CD4-positive, alpha-beta T cell (primary cell): ENCODE measurements around the gene DNTTIP2. TPM values are rescaled to one million over a fixed set of nuclear protein-coding genes. Genes with fewer than 3 reads are reported as not detected.

Source experiments
- ATAC-seq: fragments of 200-7000 bp; cut with Tn5 transposase; one replicate; pipeline ENCODE4 v1.10.0; 2022; ENCODE audit warnings: mild to moderate bottlenecking; ENCODE audit not compliant: poor library complexity
- CTCF ChIA-PET: fragments of 350-600 bp; sonication (Branson Sonifier 250); formaldehyde crosslinking; loops from one replicate; lab custom pipeline; 2021; ENCODE audit warnings: antibody characterized with exemption, inconsistent platforms; lab: Charles Lee
- POLR2A ChIA-PET: fragments of 350-600 bp; sonication (Branson Sonifier 250); formaldehyde crosslinking; loops from one replicate; lab custom pipeline; 2021; ENCODE audit warnings: antibody characterized with exemption, inconsistent platforms; lab: Charles Lee
- DNase-seq, 14 experiments: peaks; one replicate each; pipeline ENCODE4 v3.0.0-alpha.2; 2013 to 2020; ENCODE audit warnings: mixed read lengths in 2 of 14
- H3K27ac ChIP-seq, 2 donors: one replicate each; pipeline versions ENCODE4 v1.5.1 to v1.7.0; 2013; ENCODE audit warnings: low read length in 2 of 2, low read depth in 1 of 2, mild to moderate bottlenecking in 1 of 2
- H3K27me3 ChIP-seq, 2 experiments: 1 replicate in 1 of 2; 2 replicates in 1 of 2; pipeline versions ENCODE4 v1.6.1 to v1.7.0; 2013; ENCODE audit warnings: low read length in 2 of 2, control low read depth in 1 of 2, mild to moderate bottlenecking in 1 of 2, moderate library complexity in 1 of 2; ENCODE audit not compliant: insufficient read depth in 2 of 2, control insufficient read depth in 1 of 2
- H3K36me3 ChIP-seq: one replicate; pipeline ENCODE4 v1.6.1; 2013; ENCODE audit warnings: low read length, control low read depth; ENCODE audit not compliant: insufficient read depth
- H3K4me1 ChIP-seq: one replicate; pipeline ENCODE4 v1.6.1; 2013; ENCODE audit warnings: low read length, control low read depth; ENCODE audit not compliant: insufficient read depth
- H3K4me3 ChIP-seq: one replicate; pipeline ENCODE4 v1.5.1; 2013; ENCODE audit warnings: mild to moderate bottlenecking, low read length, moderate library complexity
- H3K9me3 ChIP-seq, 2 experiments: 1 replicate in 1 of 2; 2 replicates in 1 of 2; pipeline versions ENCODE4 v1.6.1 to v1.7.0; 2013; ENCODE audit warnings: low read length in 2 of 2, mild to moderate bottlenecking in 2 of 2, control low read depth in 1 of 2, moderate library complexity in 1 of 2; ENCODE audit not compliant: control insufficient read depth in 1 of 2, insufficient read depth in 1 of 2
- H3K27ac Mint-ChIP-seq: one replicate; pipeline ENCODE4 v1.8.0; 2020; ENCODE audit warnings: mixed read lengths
- H3K27me3 Mint-ChIP-seq: one replicate; pipeline ENCODE4 v1.8.0; 2021; ENCODE audit warnings: mixed read lengths
- H3K36me3 Mint-ChIP-seq: one replicate; pipeline ENCODE4 v1.8.0; 2021; ENCODE audit warnings: low read depth, mixed read lengths
- H3K4me1 Mint-ChIP-seq: one replicate; pipeline ENCODE4 v1.8.0; 2021; ENCODE audit warnings: low read depth, mixed read lengths
- H3K4me3 Mint-ChIP-seq: one replicate; pipeline ENCODE4 v1.8.0; 2020; ENCODE audit warnings: mild to moderate bottlenecking, mixed read lengths
- H3K9me3 Mint-ChIP-seq: one replicate; pipeline ENCODE4 v1.8.0; 2020; ENCODE audit warnings: mixed read lengths
- intact Hi-C, 2 experiments: fragments of 100-400 bp; cut with DNase I in 1 of 2; cut with micrococcal nuclease in 1 of 2; formaldehyde crosslinking; loops; one replicate each; pipeline versions ENCODE4 v1.15.1 to v1.9.0; 2023 to 2025; cut with DNase I, micrococcal nuclease
- total RNA-seq, 174 experiments: library from RNA in 2 of 174; stranded (reverse) in 2 of 174; gene quantifications; one replicate each; pipeline ENCODE4 v1.2.3 and lab custom pipeline; 2021 to 2026
- TF ChIP-seq, protein P1 (sequence below): fragments of 200-600 bp; IDR thresholded peaks from one replicate; pipeline ENCODE4 v1.8.0; 2022; ENCODE audit warnings: antibody characterized with exemption, mild to moderate bottlenecking

DNTTIP2 gene
- total RNA-seq, 2 experiments from 2014 or later: 110 to 120 TPM

GRCh38 chr1:93880731-93881130 is 1.7 kb upstream of the DNTTIP2 start:
- ChIA-PET POLR2A (no interaction called here), CTCF (interaction anchor here (2.1 to 3.5 kb wide), 2 partner anchors 29 to 36 kb away, joined by 7 to 16 read pairs; partner anchors contain the start of gene GCLM)
- Mint-ChIP-seq H3K27me3 (no peaks in the 10 kb centered on the region), H3K4me3 (peak overlapping the region; percentile 79), H3K36me3 (peaks cover 33% of the 10 kb centered on the region), H3K4me1 (peaks cover 40% of the 10 kb centered on the region), H3K27ac (peak overlapping the region; percentile 42), H3K9me3 (no peaks in the 10 kb centered on the region)
- Histone ChIP-seq H3K9me3 (no peaks in the 10 kb centered on the region), H3K27ac (no peak overlapping the region), H3K4me3 (no peak overlapping the region), H3K4me1 (peaks cover 26% of the 10 kb centered on the region), H3K27me3 (no peaks in the 10 kb centered on the region), H3K36me3 (peaks cover 20% of the 10 kb centered on the region)
- DNase-seq (no peak), ATAC-seq (no peak)
- intact Hi-C loops: no loop called here
- TF ChIP-seq, protein P1, sequence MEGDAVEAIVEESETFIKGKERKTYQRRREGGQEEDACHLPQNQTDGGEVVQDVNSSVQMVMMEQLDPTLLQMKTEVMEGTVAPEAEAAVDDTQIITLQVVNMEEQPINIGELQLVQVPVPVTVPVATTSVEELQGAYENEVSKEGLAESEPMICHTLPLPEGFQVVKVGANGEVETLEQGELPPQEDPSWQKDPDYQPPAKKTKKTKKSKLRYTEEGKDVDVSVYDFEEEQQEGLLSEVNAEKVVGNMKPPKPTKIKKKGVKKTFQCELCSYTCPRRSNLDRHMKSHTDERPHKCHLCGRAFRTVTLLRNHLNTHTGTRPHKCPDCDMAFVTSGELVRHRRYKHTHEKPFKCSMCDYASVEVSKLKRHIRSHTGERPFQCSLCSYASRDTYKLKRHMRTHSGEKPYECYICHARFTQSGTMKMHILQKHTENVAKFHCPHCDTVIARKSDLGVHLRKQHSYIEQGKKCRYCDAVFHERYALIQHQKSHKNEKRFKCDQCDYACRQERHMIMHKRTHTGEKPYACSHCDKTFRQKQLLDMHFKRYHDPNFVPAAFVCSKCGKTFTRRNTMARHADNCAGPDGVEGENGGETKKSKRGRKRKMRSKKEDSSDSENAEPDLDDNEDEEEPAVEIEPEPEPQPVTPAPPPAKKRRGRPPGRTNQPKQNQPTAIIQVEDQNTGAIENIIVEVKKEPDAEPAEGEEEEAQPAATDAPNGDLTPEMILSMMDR: no peak

GRCh38 chr1:93878501-93878888 is 511 bp downstream of the DNTTIP2 start:
- CTCF ChIA-PET: interaction anchor here (1.2 to 3.5 kb wide), 7 partner anchors 9 to 65 kb away, joined by 3 to 16 read pairs (median 4); partner anchors contain the start of gene GCLM
- POLR2A ChIA-PET: interaction anchor here (0.6 to 2.5 kb wide), 13 partner anchors 9 to 1620 kb away, joined by 3 to 70 read pairs (median 6); partner anchors contain the start of genes ALG14, DR1, GCLM and RPL5
- peaks cover 47% of the 10 kb centered on the region for H3K4me1 Mint-ChIP-seq

GRCh38 chr1:93877529-93877928 is 1.5 kb downstream of the DNTTIP2 start:
- Histone ChIP-seq H3K27ac (peak overlapping the region; percentile 85 to 94), H3K9me3 (no peaks in the 10 kb centered on the region), H3K36me3 (peaks cover 52% of the 10 kb centered on the region), H3K27me3 (no peaks in the 10 kb centered on the region), H3K4me3 (peak overlapping the region; percentile 91), H3K4me1 (peaks cover 26% of the 10 kb centered on the region)
- Mint-ChIP-seq H3K27me3 (no peaks in the 10 kb centered on the region), H3K4me1 (peaks cover 47% of the 10 kb centered on the region), H3K27ac (peak overlapping the region; percentile 98), H3K4me3 (peak overlapping the region; percentile 100), H3K36me3 (peaks cover 64% of the 10 kb centered on the region), H3K9me3 (no peaks in the 10 kb centered on the region)
- DNase-seq (no peak), ATAC-seq (no peak)
- POLR2A ChIA-PET: interaction anchor here (0.8 to 2.5 kb wide), 3 partner anchors 29 to 32 kb away, joined by 3 to 22 read pairs (median 6); partner anchors contain the start of gene GCLM
- intact Hi-C loops: loop anchor here (5.0 to 10.0 kb wide), 4 partner anchors 35 to 1043 kb away; partner anchors contain the start of gene RPL5 (in 1 of the 2)
- TF ChIP-seq, protein P1: no peak
- CTCF ChIA-PET: interaction anchor here (1.2 to 3.5 kb wide), 3 partner anchors 25 to 33 kb away, joined by 3 to 16 read pairs (median 4); partner anchors contain the start of gene GCLM

More at GRCh38 chr1:93878501-93878888, 511 bp downstream of the DNTTIP2 start:
- Mint-ChIP-seq H3K36me3 (peaks cover 55% of the 10 kb centered on the region), H3K27me3 (no peaks in the 10 kb centered on the region), H3K4me3 (peak overlapping the region; percentile 100), H3K27ac (peak overlapping the region; percentile 98), H3K9me3 (no peaks in the 10 kb centered on the region)
- Histone ChIP-seq H3K27ac (peak overlapping the region; percentile 85 to 94), H3K27me3 (no peaks in the 10 kb centered on the region), H3K4me1 (peaks cover 26% of the 10 kb centered on the region), H3K9me3 (no peaks in the 10 kb centered on the region), H3K36me3 (peaks cover 43% of the 10 kb centered on the region), H3K4me3 (peak overlapping the region; percentile 91)
- TF ChIP-seq, protein P1: no peak
- intact Hi-C loops: loop anchor here (2.0 to 10.0 kb wide), 5 partner anchors 30 to 1044 kb away; partner anchors contain the start of genes GCLM (in 1 of the 2) and RPL5 (in 1 of the 2)
- ATAC-seq (peak; percentile 49), DNase-seq (peak; percentile 26 to 82 (median 49))
